SH-SY5Y (cell line): ENCODE measurements around the gene BRS3.

Source experiments
- GATA2 ChIP-seq: IDR thresholded peaks from 2 replicates; pipeline ENCODE4 v1.6.1; 2011; ENCODE audit warnings: mild to moderate bottlenecking, low read depth, low read length
- GATA3 ChIP-seq: IDR thresholded peaks from 2 replicates; pipeline ENCODE4 v1.6.1; 2011; ENCODE audit warnings: low read depth, mild to moderate bottlenecking, low read length, moderate library complexity

GRCh38 chrX:136496764-136497555 lies 9.2 kb downstream of the BRS3 start:
- TF ChIP-seq GATA3 (no peak), GATA2 (no peak)
